Measurements from ENCODE around the gene PODN.

PODN gene

DNA sequence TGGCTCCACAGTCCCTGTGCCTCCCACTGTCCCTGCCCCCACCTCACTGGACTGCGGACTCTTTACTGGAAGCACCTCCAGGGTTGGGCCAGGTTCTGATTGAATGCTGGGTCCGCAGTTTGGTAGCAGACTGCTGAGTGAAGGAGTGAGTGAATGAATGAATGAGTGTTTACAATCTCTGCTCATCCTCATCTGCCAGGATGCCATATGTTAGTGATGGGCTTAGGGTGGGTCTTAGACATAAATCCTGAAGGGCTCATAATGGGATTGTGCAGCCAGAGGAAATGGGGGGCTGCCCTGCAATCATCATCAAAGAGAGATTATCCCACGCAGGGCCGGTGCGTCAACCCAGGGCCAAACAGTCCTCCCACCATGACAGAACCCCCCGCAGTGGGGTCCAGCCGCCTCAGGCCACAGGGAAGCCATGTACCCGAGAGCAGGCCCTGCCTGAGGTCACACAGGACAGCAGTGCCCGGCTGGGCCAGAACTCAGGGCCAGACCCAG, 54.3 kb downstream of the PODN start:
- H3K4me3 ChIP-seq (replicated peaks; ENCODE audit: insufficient read depth, low read length), result no peak overlapping the region
- TF ChIP-seq, protein P1, sequence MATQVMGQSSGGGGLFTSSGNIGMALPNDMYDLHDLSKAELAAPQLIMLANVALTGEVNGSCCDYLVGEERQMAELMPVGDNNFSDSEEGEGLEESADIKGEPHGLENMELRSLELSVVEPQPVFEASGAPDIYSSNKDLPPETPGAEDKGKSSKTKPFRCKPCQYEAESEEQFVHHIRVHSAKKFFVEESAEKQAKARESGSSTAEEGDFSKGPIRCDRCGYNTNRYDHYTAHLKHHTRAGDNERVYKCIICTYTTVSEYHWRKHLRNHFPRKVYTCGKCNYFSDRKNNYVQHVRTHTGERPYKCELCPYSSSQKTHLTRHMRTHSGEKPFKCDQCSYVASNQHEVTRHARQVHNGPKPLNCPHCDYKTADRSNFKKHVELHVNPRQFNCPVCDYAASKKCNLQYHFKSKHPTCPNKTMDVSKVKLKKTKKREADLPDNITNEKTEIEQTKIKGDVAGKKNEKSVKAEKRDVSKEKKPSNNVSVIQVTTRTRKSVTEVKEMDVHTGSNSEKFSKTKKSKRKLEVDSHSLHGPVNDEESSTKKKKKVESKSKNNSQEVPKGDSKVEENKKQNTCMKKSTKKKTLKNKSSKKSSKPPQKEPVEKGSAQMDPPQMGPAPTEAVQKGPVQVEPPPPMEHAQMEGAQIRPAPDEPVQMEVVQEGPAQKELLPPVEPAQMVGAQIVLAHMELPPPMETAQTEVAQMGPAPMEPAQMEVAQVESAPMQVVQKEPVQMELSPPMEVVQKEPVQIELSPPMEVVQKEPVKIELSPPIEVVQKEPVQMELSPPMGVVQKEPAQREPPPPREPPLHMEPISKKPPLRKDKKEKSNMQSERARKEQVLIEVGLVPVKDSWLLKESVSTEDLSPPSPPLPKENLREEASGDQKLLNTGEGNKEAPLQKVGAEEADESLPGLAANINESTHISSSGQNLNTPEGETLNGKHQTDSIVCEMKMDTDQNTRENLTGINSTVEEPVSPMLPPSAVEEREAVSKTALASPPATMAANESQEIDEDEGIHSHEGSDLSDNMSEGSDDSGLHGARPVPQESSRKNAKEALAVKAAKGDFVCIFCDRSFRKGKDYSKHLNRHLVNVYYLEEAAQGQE (IDR thresholded peaks at IDR 0.05; ENCODE audit: insufficient replicate concordance, low read depth), result no peak
- TF ChIP-seq POLR2AphosphoS5 (IDR thresholded peaks at IDR 0.05; ENCODE audit: low read depth), result no peak
- no peak overlapping the region for H3K27ac ChIP-seq (replicated peaks)
- no peaks in the 10 kb centered on the region for H3K27me3 ChIP-seq (ENCODE audit: insufficient read depth, poor library complexity, severe bottlenecking)
- no peak for DNase-seq (ENCODE audit: low read depth in 1 of 2, low spot score in 1 of 2)

GRCh38 chr1:53116933-53117600, 55.1 kb downstream of the PODN start:
- TF ChIP-seq SPI1 (IDR thresholded peaks at IDR 0.05; ENCODE audit: borderline replicate concordance, low read depth), result no peak
- TF ChIP-seq, protein P1 (IDR thresholded peaks at IDR 0.05; ENCODE audit: insufficient replicate concordance, low read depth), result no peak
- no peak for TF ChIP-seq GABPA (IDR thresholded peaks at IDR 0.05; ENCODE audit: low read depth)
- no peaks in the 10 kb centered on the region for H3K27me3 ChIP-seq (ENCODE audit: insufficient read depth, poor library complexity, severe bottlenecking)
- H3K27ac ChIP-seq (replicated peaks), result no peak overlapping the region
- no peak overlapping the region for H3K4me3 ChIP-seq (replicated peaks; ENCODE audit: insufficient read depth, low read length)
- DNase-seq (ENCODE audit: low read depth in 1 of 2, low spot score in 1 of 2), result no peak

DNA sequence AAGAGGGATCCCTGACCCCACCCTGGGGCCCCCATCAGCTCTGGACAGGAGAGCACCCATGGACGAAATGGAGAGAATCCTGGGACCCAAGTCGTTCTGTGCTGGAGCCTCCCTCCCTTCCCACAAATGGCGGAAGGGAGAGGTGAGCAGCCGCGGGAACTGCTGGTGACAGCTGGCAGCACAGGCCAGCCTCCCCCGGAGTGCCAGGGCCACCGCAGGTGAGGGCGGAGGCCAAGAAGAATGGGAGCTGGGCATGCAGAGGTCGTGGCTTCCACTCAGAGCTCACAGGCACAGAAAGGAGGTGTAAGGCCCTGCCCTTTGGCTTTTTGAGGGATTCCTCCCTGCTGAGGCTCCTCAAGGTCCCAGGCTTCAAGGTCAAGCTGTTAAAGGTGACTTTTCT, 55.8 kb downstream of the PODN start:
- no peak overlapping the region for H3K4me3 ChIP-seq (replicated peaks; ENCODE audit: insufficient read depth, low read length)
- H3K27ac ChIP-seq (replicated peaks), result no peak overlapping the region
- no peaks in the 10 kb centered on the region for H3K27me3 ChIP-seq (ENCODE audit: insufficient read depth, poor library complexity, severe bottlenecking)
- DNase-seq (ENCODE audit: low read depth in 1 of 2, low spot score in 1 of 2), result no peak
- TF ChIP-seq GABPA (IDR thresholded peaks at IDR 0.05; ENCODE audit: low read depth) (no peak), SPI1 (IDR thresholded peaks at IDR 0.05; ENCODE audit: borderline replicate concordance, low read depth) (no peak), POLR2AphosphoS5 (IDR thresholded peaks at IDR 0.05; ENCODE audit: low read depth) (no peak)
- TF ChIP-seq, protein P2, sequence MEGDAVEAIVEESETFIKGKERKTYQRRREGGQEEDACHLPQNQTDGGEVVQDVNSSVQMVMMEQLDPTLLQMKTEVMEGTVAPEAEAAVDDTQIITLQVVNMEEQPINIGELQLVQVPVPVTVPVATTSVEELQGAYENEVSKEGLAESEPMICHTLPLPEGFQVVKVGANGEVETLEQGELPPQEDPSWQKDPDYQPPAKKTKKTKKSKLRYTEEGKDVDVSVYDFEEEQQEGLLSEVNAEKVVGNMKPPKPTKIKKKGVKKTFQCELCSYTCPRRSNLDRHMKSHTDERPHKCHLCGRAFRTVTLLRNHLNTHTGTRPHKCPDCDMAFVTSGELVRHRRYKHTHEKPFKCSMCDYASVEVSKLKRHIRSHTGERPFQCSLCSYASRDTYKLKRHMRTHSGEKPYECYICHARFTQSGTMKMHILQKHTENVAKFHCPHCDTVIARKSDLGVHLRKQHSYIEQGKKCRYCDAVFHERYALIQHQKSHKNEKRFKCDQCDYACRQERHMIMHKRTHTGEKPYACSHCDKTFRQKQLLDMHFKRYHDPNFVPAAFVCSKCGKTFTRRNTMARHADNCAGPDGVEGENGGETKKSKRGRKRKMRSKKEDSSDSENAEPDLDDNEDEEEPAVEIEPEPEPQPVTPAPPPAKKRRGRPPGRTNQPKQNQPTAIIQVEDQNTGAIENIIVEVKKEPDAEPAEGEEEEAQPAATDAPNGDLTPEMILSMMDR (IDR thresholded peaks at IDR 0.05; ENCODE audit: insufficient read depth, low read length), result no peak
- TF ChIP-seq, protein P1 (IDR thresholded peaks at IDR 0.05; ENCODE audit: insufficient replicate concordance, low read depth), result no peak

DNA sequence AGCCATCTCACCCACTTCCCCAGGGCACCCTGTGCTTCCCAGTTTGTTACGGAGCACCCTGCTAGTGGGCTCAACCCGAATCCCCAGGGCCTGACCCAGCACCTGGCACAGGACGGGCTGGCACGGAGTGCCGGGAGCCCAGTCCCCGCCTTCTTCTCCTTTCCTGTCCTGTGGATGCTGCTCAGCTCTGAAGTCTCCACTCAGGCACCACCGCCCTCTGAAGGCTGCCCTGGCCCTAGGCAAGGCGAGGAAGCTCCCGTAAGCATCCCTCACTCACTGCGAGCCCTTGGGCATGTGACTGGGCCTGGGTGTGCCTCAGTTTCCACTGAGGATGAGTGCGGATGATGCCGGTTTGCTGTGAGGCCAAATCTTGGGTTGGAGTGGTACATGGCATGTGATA, 58.6 kb downstream of the PODN start:
- TF ChIP-seq, protein P2 (IDR thresholded peaks at IDR 0.05; ENCODE audit: insufficient read depth, low read length), result no peak
- Histone ChIP-seq H3K27me3 (ENCODE audit: insufficient read depth, poor library complexity, severe bottlenecking) (no peaks in the 10 kb centered on the region), H3K27ac (replicated peaks) (no peak overlapping the region), H3K4me3 (replicated peaks; ENCODE audit: insufficient read depth, low read length) (no peak overlapping the region)
- no peak for DNase-seq (ENCODE audit: low read depth in 1 of 2, low spot score in 1 of 2)

Data from HL-60 (cell line).